ENCODE data around the gene PSME4.

- TF ChIP-seq, protein P1, sequence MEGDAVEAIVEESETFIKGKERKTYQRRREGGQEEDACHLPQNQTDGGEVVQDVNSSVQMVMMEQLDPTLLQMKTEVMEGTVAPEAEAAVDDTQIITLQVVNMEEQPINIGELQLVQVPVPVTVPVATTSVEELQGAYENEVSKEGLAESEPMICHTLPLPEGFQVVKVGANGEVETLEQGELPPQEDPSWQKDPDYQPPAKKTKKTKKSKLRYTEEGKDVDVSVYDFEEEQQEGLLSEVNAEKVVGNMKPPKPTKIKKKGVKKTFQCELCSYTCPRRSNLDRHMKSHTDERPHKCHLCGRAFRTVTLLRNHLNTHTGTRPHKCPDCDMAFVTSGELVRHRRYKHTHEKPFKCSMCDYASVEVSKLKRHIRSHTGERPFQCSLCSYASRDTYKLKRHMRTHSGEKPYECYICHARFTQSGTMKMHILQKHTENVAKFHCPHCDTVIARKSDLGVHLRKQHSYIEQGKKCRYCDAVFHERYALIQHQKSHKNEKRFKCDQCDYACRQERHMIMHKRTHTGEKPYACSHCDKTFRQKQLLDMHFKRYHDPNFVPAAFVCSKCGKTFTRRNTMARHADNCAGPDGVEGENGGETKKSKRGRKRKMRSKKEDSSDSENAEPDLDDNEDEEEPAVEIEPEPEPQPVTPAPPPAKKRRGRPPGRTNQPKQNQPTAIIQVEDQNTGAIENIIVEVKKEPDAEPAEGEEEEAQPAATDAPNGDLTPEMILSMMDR (IDR thresholded peaks at IDR 0.05) = no peak
- TF ChIP-seq ZFX (IDR thresholded peaks at IDR 0.05; ENCODE audit: borderline replicate concordance) = no peak
Observed at GRCh38 chr2:53938904-53939303, 31.9 kb downstream of the PSME4 start.
